Measurements from ENCODE around the gene MBP.

The MBP gene

GRCh38 chr18:76962851-76963250 is 169.7 kb downstream of the MBP start:
- Histone ChIP-seq H3K36me3 (peaks cover 39% of the 10 kb centered on the region), H3K4me1 (ENCODE audit: control insufficient read depth in 1 of 2, insufficient read depth in 1 of 2, low read depth in 1 of 2, low read length in 1 of 2) (no peaks in the 10 kb centered on the region), H3K9me3 (no peaks in the 10 kb centered on the region), H3K4me3 (ENCODE audit: low read depth in 1 of 2, low read length in 1 of 2) (no peak overlapping the region), H3K27me3 (no peaks in the 10 kb centered on the region), H3K27ac (no peak overlapping the region)
- no peak for TF ChIP-seq CTCF (IDR thresholded peaks at IDR 0.05)

- peaks cover 59% of the 10 kb centered on the region for H3K36me3 ChIP-seq
- no peak overlapping the region for H3K27ac ChIP-seq
- H3K9me3 ChIP-seq, result no peaks in the 10 kb centered on the region
- no peaks in the 10 kb centered on the region for H3K27me3 ChIP-seq
- H3K4me1 ChIP-seq (ENCODE audit: control insufficient read depth in 1 of 2, insufficient read depth in 1 of 2, low read depth in 1 of 2, low read length in 1 of 2), result no peaks in the 10 kb centered on the region
- TF ChIP-seq CTCF (IDR thresholded peaks at IDR 0.05), result no peak
- H3K4me3 ChIP-seq (ENCODE audit: low read depth in 1 of 2, low read length in 1 of 2), result no peak overlapping the region
Observed at GRCh38 chr18:76960528-76961035, 172.0 kb downstream of the MBP start.

- H3K27me3 ChIP-seq, result no peaks in the 10 kb centered on the region
- no peak for TF ChIP-seq CTCF (IDR thresholded peaks at IDR 0.05)
Observed at GRCh38 chr18:76959605-76960004, 173.0 kb downstream of the MBP start.

GRCh38 chr18:76958692-76959341 is 173.8 kb downstream of the MBP start:
- Histone ChIP-seq H3K27me3 (no peaks in the 10 kb centered on the region), H3K4me1 (ENCODE audit: control insufficient read depth in 1 of 2, insufficient read depth in 1 of 2, low read depth in 1 of 2, low read length in 1 of 2) (no peaks in the 10 kb centered on the region), H3K9me3 (no peaks in the 10 kb centered on the region), H3K36me3 (peaks cover 62% of the 10 kb centered on the region), H3K4me3 (ENCODE audit: low read depth in 1 of 2, low read length in 1 of 2) (no peak overlapping the region), H3K27ac (no peak overlapping the region)
- TF ChIP-seq CTCF (IDR thresholded peaks at IDR 0.05), result no peak

More at GRCh38 chr18:76959605-76960004, 173.0 kb downstream of the MBP start:
- Histone ChIP-seq H3K9me3 (no peaks in the 10 kb centered on the region), H3K4me1 (ENCODE audit: control insufficient read depth in 1 of 2, insufficient read depth in 1 of 2, low read depth in 1 of 2, low read length in 1 of 2) (no peaks in the 10 kb centered on the region), H3K4me3 (ENCODE audit: low read depth in 1 of 2, low read length in 1 of 2) (no peak overlapping the region), H3K36me3 (peaks cover 61% of the 10 kb centered on the region), H3K27ac (no peak overlapping the region)

- H3K4me3 ChIP-seq (ENCODE audit: low read depth in 1 of 2, low read length in 1 of 2), result no peak overlapping the region
- H3K27me3 ChIP-seq, result no peaks in the 10 kb centered on the region
- H3K9me3 ChIP-seq, result no peaks in the 10 kb centered on the region
- H3K36me3 ChIP-seq, result peaks cover 74% of the 10 kb centered on the region
- H3K4me1 ChIP-seq (ENCODE audit: control insufficient read depth in 1 of 2, insufficient read depth in 1 of 2, low read depth in 1 of 2, low read length in 1 of 2), result no peaks in the 10 kb centered on the region
- TF ChIP-seq CTCF (IDR thresholded peaks at IDR 0.05), result no peak
- H3K27ac ChIP-seq, result no peak overlapping the region
Observed at GRCh38 chr18:76957384-76958355, 174.9 kb downstream of the MBP start.

All from neutrophil (primary cell).